Pancreas (tissue), 10 donors: Measurements from ENCODE around the gene MFAP3. TPM values are rescaled to one million over a fixed set of nuclear protein-coding genes. Genes with fewer than 3 reads are reported as not detected.

Experiments used
- ATAC-seq, 4 donors: fragments of 200-7000 bp; cut with Tn5 transposase; one replicate each; pipeline versions ENCODE4 v1.8.0 to v1.9.1; 2020; ENCODE audit warnings: mild to moderate bottlenecking in 4 of 4, moderate library complexity in 4 of 4
- DNase-seq, 6 donors: peaks; one replicate each; pipeline ENCODE4 v3.0.0-alpha.2; 2020
- FAIRE-seq: peaks from 2 replicates; lab custom pipeline; 2012; peaks lifted over from hg19 to GRCh38; lab: Jason Lieb, UNC
- H3K27ac ChIP-seq, 4 donors: fragments of 200-600 bp; sonication (generic); 1 replicate in 3 of 4; 2 replicates in 1 of 4; pipeline versions ENCODE4 v1.5.0 to v1.8.0; 2020
- H3K27me3 ChIP-seq, 4 donors: fragments of 200-600 bp; one replicate each; pipeline ENCODE4 v1.8.0; 2021
- H3K36me3 ChIP-seq, 3 donors: fragments of 200-600 bp; sonication (generic) in 1 of 3; one replicate each; pipeline versions ENCODE4 v1.5.0 to v1.8.0; 2020 to 2021
- H3K4me1 ChIP-seq, 3 donors: fragments of 200-600 bp; one replicate each; pipeline ENCODE4 v1.8.0; 2021
- H3K4me3 ChIP-seq, 4 donors: fragments of 200-600 bp; sonication (generic) in 2 of 4; one replicate each; pipeline versions ENCODE4 v1.5.0 to v1.8.0; 2020 to 2021
- H3K9me3 ChIP-seq, 4 donors: fragments of 200-600 bp; one replicate each; pipeline ENCODE4 v1.8.0; 2021
- WGBS, 2 donors: extraction: QIAGEN DNeasy Blood & Tissue Kit; methylation state at CpG; one replicate each; pipeline ENCODE4 v1.1.7; 2013; 5-methylcytosine and 5-hydroxymethylcytosine counted together
- intact Hi-C, 3 donors: fragments of 100-400 bp; cut with DNase I; formaldehyde crosslinking; loops; one replicate each; pipeline versions ENCODE4 v1.11.1 to v1.14.2; 2022
- polyA plus RNA-seq, 2 donors: library from polyadenylated mRNA; stranded (reverse); fragments of 200-250 nt; gene quantifications; one replicate each; pipeline ENCODE4 v1.2.3, GENCODE V29; 2013
- total RNA-seq, 6 donors: library from RNA; stranded (reverse); fragmentation: NEBNext Ultra II Directional in 4 of 6; extraction: Animal tissue kit (Norgen Biotek cat#: 25700) in 4 of 6; gene quantifications; one replicate each; pipeline versions ENCODE4 v1.2.1 to v1.2.4, GENCODE V29; 2021 to 2023
- TF ChIP-seq, protein P1 (sequence below), 4 donors: fragments of 200-600 bp; sonication (generic) in 3 of 4; IDR thresholded peaks; one replicate each; pipeline versions ENCODE4 v1.5.0 to v1.8.0; 2021; ENCODE audit warnings: antibody characterized with exemption in 4 of 4
- donor health status: healthy with polysubstance abuse.
- donor health status: DM: no; HTN: no; CAD: no; lungs with moderate emphysema.
- donor health status: DM: no; HTN: no; CAD: no.
- donor health status: control.
- donor health status: control.
- donor health status: Bipolar disorder and iron deficiency.
- donor health status: DM: yes; HTN: yes; CAD: no.
- donor health status: DM: no; HTN: no; CAD: no.
- donor health status: DM: no; HTN: no; CAD: no.
- donor health status: DM: yes; HTN: yes; CAD: no.

Gene MFAP3
- total and polyA plus RNA-seq, 8 donors, result 0.99 to 16.3 (median 8.6) TPM

- Histone ChIP-seq H3K4me3 (no peak overlapping the region), H3K27me3 (no peaks in the 10 kb centered on the region), H3K9me3 (no peaks in the 10 kb centered on the region), H3K36me3 (no peaks in the 10 kb centered on the region), H3K27ac (no peak overlapping the region), H3K4me1 (peaks cover 0 to 20% (median 6%) of the 10 kb centered on the region in 3 donors)
- TF ChIP-seq, protein P1, sequence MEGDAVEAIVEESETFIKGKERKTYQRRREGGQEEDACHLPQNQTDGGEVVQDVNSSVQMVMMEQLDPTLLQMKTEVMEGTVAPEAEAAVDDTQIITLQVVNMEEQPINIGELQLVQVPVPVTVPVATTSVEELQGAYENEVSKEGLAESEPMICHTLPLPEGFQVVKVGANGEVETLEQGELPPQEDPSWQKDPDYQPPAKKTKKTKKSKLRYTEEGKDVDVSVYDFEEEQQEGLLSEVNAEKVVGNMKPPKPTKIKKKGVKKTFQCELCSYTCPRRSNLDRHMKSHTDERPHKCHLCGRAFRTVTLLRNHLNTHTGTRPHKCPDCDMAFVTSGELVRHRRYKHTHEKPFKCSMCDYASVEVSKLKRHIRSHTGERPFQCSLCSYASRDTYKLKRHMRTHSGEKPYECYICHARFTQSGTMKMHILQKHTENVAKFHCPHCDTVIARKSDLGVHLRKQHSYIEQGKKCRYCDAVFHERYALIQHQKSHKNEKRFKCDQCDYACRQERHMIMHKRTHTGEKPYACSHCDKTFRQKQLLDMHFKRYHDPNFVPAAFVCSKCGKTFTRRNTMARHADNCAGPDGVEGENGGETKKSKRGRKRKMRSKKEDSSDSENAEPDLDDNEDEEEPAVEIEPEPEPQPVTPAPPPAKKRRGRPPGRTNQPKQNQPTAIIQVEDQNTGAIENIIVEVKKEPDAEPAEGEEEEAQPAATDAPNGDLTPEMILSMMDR (IDR thresholded peaks at IDR 0.05), result no peak
- WGBS, 2 donors, result 92 to 98% methylated on average over 2 of the region's 2 CpGs
- no peak for FAIRE-seq
- intact Hi-C loops, result no loop called here
- no peak for ATAC-seq
- no peak for DNase-seq
These were observed 5.8 kb downstream of the MFAP3 start for GRCh38 chr5:154044581-154044980.

DNA sequence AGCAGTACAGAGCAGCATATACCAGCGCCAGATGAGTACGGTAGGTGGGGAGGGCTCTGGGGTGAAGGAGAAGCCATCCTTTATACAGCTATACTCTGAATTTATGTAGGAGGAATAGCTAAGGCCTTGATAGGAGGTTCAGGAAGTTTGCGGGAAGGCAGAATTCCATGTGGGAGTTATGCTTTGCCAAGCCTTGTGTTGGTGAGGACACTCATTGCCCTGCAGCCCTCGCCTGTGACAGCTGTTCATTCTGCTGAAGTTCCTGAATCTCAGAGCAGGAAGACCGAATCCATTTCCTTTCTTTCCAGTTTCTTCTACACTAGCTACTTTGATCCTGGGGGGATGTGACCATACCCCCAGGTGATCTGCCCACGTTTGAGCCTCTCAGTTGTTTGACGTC, 7.7 kb downstream of the MFAP3 start:
- Histone ChIP-seq H3K4me3 (no peak overlapping the region), H3K4me1 (peaks cover 0 to 10% (median 0%) of the 10 kb centered on the region in 3 donors), H3K9me3 (no peaks in the 10 kb centered on the region), H3K27ac (no peak overlapping the region), H3K27me3 (no peaks in the 10 kb centered on the region), H3K36me3 (peaks cover 0 to 8% (median 0%) of the 10 kb centered on the region in 3 donors)
- TF ChIP-seq, protein P1 (IDR thresholded peaks at IDR 0.05), result no peak
- FAIRE-seq (no peak), DNase-seq (no peak), ATAC-seq (no peak)
- 86 to 92% methylated on average over 7 of the region's 7 CpGs for WGBS, 2 donors
- intact Hi-C loops, result no loop called here

DNA sequence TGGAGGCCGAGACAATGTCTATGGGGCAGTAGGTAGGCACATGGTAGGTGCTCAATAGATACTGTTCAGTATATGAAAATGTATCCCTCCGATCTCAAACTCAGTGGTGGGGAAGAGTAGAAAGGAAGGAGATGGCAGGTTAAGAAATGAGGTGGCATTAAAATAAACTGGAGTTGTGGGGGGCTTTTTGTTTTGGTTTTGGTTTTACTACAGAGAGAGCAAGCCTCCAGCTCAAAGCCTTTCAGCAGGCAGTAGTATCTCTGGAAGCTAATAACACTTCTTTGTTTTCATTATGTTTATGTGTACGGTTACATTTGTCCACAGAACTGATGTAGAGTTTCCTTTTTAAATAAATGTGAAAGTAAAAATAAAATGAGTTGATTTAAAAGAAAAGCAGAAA, 8.6 kb downstream of the MFAP3 start:
- FAIRE-seq (no peak), DNase-seq (no peak), ATAC-seq (no peak)
- no peaks in the 10 kb centered on the region for H3K9me3 ChIP-seq
- TF ChIP-seq, protein P1 (IDR thresholded peaks at IDR 0.05), result no peak
- H3K4me3 ChIP-seq, result no peak overlapping the region
- H3K4me1 ChIP-seq, result peaks cover 0 to 3% (median 0%) of the 10 kb centered on the region in 3 donors
- H3K36me3 ChIP-seq, result peaks cover 0 to 8% (median 0%) of the 10 kb centered on the region in 3 donors
- WGBS, 2 donors, result 90 to 94% methylated on average over 3 of the region's 3 CpGs
- H3K27me3 ChIP-seq, result no peaks in the 10 kb centered on the region
- H3K27ac ChIP-seq, result no peak overlapping the region
- intact Hi-C loops, result no loop called here

DNA sequence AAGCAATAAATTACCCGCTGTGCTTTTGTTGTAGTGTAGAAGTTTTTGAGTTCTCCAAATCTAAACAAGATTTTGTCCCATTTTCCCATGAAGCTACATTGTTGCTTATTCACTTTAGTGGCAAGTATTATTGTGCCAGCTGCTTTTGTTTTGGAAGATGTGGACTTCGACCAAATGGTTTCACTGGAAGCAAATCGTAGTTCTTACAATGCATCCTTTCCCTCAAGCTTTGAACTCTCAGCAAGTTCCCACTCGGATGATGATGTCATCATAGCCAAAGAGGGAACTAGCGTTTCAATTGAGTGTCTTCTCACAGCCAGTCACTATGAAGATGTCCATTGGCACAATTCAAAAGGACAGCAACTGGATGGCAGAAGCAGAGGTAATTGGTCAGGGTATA, 10.9 kb downstream of the MFAP3 start:
- Histone ChIP-seq H3K9me3 (no peaks in the 10 kb centered on the region), H3K4me1 (no peaks in the 10 kb centered on the region), H3K4me3 (no peak overlapping the region), H3K36me3 (peaks cover 0 to 18% (median 0%) of the 10 kb centered on the region in 3 donors), H3K27ac (no peak overlapping the region), H3K27me3 (no peaks in the 10 kb centered on the region)
- 88 to 90% methylated on average over 5 of the region's 5 CpGs for WGBS, 2 donors
- no peak for ATAC-seq
- intact Hi-C loops, result no loop called here
- TF ChIP-seq, protein P1 (IDR thresholded peaks at IDR 0.05), result no peak
- FAIRE-seq, result no peak
- DNase-seq, result no peak

DNA sequence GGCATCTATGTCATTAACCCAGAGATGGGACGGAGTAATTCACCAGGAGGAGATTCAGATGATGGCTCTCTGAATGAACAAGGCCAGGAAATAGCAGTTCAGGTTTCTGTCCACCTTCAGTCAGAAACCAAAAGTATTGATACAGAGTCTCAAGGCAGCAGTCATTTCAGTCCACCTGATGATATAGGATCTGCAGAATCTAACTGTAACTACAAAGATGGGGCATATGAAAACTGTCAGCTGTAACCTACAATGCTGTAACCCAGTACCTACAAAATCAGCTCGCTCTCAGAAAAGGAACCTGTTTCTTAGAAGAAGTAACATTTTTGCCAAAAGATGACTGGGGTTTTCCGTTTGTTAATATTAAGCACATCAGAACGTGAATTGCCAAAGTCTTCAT, 14.7 kb downstream of the MFAP3 start:
- FAIRE-seq (no peak), ATAC-seq (no peak), DNase-seq (no peak)
- intact Hi-C loops, result no loop called here
- no peaks in the 10 kb centered on the region for H3K9me3 ChIP-seq
- H3K4me1 ChIP-seq, result peaks cover 0 to 11% (median 5%) of the 10 kb centered on the region in 3 donors
- H3K27ac ChIP-seq, result no peak overlapping the region
- TF ChIP-seq, protein P1 (IDR thresholded peaks at IDR 0.05), result no peak
- H3K4me3 ChIP-seq, result no peak overlapping the region
- WGBS, 2 donors, result 87% methylated on average over 4 of the region's 4 CpGs
- no peaks in the 10 kb centered on the region for H3K27me3 ChIP-seq
- peaks cover 0 to 18% (median 0%) of the 10 kb centered on the region in 3 donors for H3K36me3 ChIP-seq
